ENCODE data around the gene VPS25.

- TF ChIP-seq SUZ12 (IDR thresholded peaks at IDR 0.05) (no peak), FOXA1 (IDR thresholded peaks at IDR 0.05) (no peak), ARNT (IDR thresholded peaks at IDR 0.05) (no peak), SP1 (IDR thresholded peaks at IDR 0.05) (no peak), ELF4 (IDR thresholded peaks at IDR 0.05) (no peak), TARDBP (IDR thresholded peaks at IDR 0.05) (no peak), BHLHE40 (IDR thresholded peaks at IDR 0.05; ENCODE audit: borderline replicate concordance) (no peak), FOXK2 (IDR thresholded peaks at IDR 0.05) (no peak), FOXM1 (IDR thresholded peaks at IDR 0.05; ENCODE audit: borderline replicate concordance) (no peak), NFRKB (IDR thresholded peaks at IDR 0.05) (no peak), ZNF384 (IDR thresholded peaks at IDR 0.05) (no peak)
Observed at GRCh38 chr17:42778570-42778969, 5.3 kb downstream of the VPS25 start.
